A549 (cell line): ENCODE measurements around the gene OSTF1. TPM values are rescaled to one million over a fixed set of nuclear protein-coding genes. Genes with fewer than 3 reads are reported as not detected.

Experiments
- ATAC-seq, 2 experiments: fragments of 200-7000 bp in 1 of 2; fragments of >200 bp in 1 of 2; cut with Nextera tagmentation in 1 of 2; cut with Tn5 transposase in 1 of 2; 3 replicates each; pipeline versions ENCODE4 v1.8.0 to v1.9.1; 2018 to 2020; ENCODE audit warnings: mild to moderate bottlenecking in 1 of 2, moderate library complexity in 1 of 2
- CTCF ChIA-PET: fragments of 300-600 bp; sonication (Branson Sonifier 250); formaldehyde crosslinking; extraction: SDS; loops from one replicate; lab custom pipeline; 2021; ENCODE audit warnings: antibody characterized with exemption, inconsistent platforms; lab: Yijun Ruan, JAX
- POLR2A ChIA-PET: fragments of 350-600 bp; formaldehyde crosslinking; extraction: SDS; loops from one replicate; lab custom pipeline; 2021; ENCODE audit warnings: antibody characterized with exemption, inconsistent platforms; lab: Yijun Ruan, JAX
- DNase-seq, 2 experiments: peaks; one replicate each; pipeline versions ENCODE4 v3.0.0 to v3.0.0-alpha.2; 2011 to 2016; ENCODE audit warnings: low read depth in 1 of 2, low spot score in 1 of 2
- FAIRE-seq: peaks from 2 replicates; lab custom pipeline; 2011; peaks lifted over from hg19 to GRCh38; lab: Jason Lieb, UNC
- H3K27ac ChIP-seq, 2 experiments: fragments of >200 bp; sonication (Bioruptor Twin); formaldehyde crosslinking; 3 replicates each; pipeline ENCODE4 v1.5.1; 2016 to 2017
- H3K4me1 ChIP-seq: fragments of >200 bp; sonication (Bioruptor Twin); formaldehyde crosslinking; 3 replicates; pipeline ENCODE4 v1.6.1; 2016
- H3K4me2 ChIP-seq: fragments of >200 bp; sonication (Bioruptor Twin); formaldehyde crosslinking; 3 replicates; pipeline ENCODE4 v1.6.1; 2016
- H3K4me3 ChIP-seq: fragments of >200 bp; sonication (Bioruptor Twin); formaldehyde crosslinking; 3 replicates; pipeline ENCODE4 v1.5.1; 2016
- H3K9me3 ChIP-seq: fragments of >200 bp; sonication (Bioruptor Twin); formaldehyde crosslinking; 3 replicates; pipeline ENCODE4 v1.6.1; 2016
- CBX8 ChIP-seq: fragments of 200-600 bp; sonication (generic); IDR thresholded peaks from 2 replicates; pipeline ENCODE4 v1.6.1; 2016
- CEBPB ChIP-seq, 2 experiments: fragments of >200 bp in 1 of 2; sonication (Bioruptor Twin) in 1 of 2; formaldehyde crosslinking in 1 of 2; IDR thresholded peaks; 2 replicates each; pipeline ENCODE4 v1.6.1; 2012 to 2016
- CHD2 ChIP-seq: fragments of 150-350 bp; IDR thresholded peaks from 2 replicates; pipeline ENCODE4 v1.6.1; 2014; ENCODE audit warnings: low read length; ENCODE audit not compliant: partially characterized antibody
- EHF ChIP-seq: fragments of 250-450 bp; sonication (Bioruptor Pico); IDR thresholded peaks from 2 replicates; pipeline ENCODE4 v1.5.0; 2020; ENCODE audit warnings: mild to moderate bottlenecking
- EHMT2 ChIP-seq: fragments of 200-600 bp; sonication (generic); IDR thresholded peaks from 2 replicates; pipeline ENCODE4 v1.6.1; 2016; ENCODE audit warnings: antibody characterized with exemption, low read depth, mild to moderate bottlenecking, moderate library complexity
- FOSB ChIP-seq: fragments of 250-450 bp; sonication (Bioruptor Pico); IDR thresholded peaks from 2 replicates; pipeline ENCODE4 v1.5.0; 2020; ENCODE audit warnings: mild to moderate bottlenecking, moderate library complexity
- FOXS1 ChIP-seq: fragments of 250-450 bp; sonication (Bioruptor Pico); IDR thresholded peaks from 2 replicates; pipeline ENCODE4 v1.5.0; 2020; ENCODE audit warnings: mild to moderate bottlenecking, moderate library complexity
- GATA3 ChIP-seq: IDR thresholded peaks from 2 replicates; pipeline ENCODE4 v1.6.1; 2012; ENCODE audit warnings: borderline replicate concordance
- HDAC2 ChIP-seq: fragments of 200-600 bp; sonication (generic); IDR thresholded peaks from 2 replicates; pipeline ENCODE4 v1.6.1; 2016
- HEYL ChIP-seq: fragments of 250-450 bp; sonication (Bioruptor Pico); IDR thresholded peaks from 2 replicates; pipeline ENCODE4 v1.8.0; 2021; ENCODE audit warnings: mild to moderate bottlenecking, moderate library complexity
- HOXB13 ChIP-seq: fragments of 250-450 bp; sonication (Bioruptor Pico); IDR thresholded peaks from 2 replicates; pipeline ENCODE4 v1.5.0; 2020; ENCODE audit warnings: low read depth, mild to moderate bottlenecking, moderate library complexity
- JUN ChIP-seq, 2 experiments: fragments of >200 bp; sonication (Bioruptor Twin); formaldehyde crosslinking; IDR thresholded peaks; 2 replicates in 1 of 2; 3 replicates in 1 of 2; pipeline ENCODE4 v1.6.1; 2016 to 2017
- JUNB ChIP-seq: fragments of >200 bp; sonication (Bioruptor Twin); formaldehyde crosslinking; IDR thresholded peaks from 2 replicates; pipeline ENCODE4 v1.6.1; 2016
- KDM1A ChIP-seq: fragments of 200-600 bp; sonication (generic); IDR thresholded peaks from 2 replicates; pipeline ENCODE4 v1.6.1; 2016; ENCODE audit warnings: low read depth, mild to moderate bottlenecking
- KDM5A ChIP-seq: fragments of 200-600 bp; sonication (generic); IDR thresholded peaks from 2 replicates; pipeline ENCODE4 v1.6.1; 2016; ENCODE audit warnings: antibody characterized with exemption, mild to moderate bottlenecking
- MAFK ChIP-seq: fragments of 450-650 bp; IDR thresholded peaks from 2 replicates; pipeline ENCODE4 v1.6.1; 2014; ENCODE audit not compliant: partially characterized antibody
- MYC ChIP-seq: IDR thresholded peaks from 2 replicates; pipeline ENCODE4 v1.6.1; 2012; ENCODE audit warnings: mild to moderate bottlenecking, inconsistent platforms, low read length, improper control_type of control experiment, borderline replicate concordance
- NFE2L2 ChIP-seq: fragments of 150-350 bp; conservative IDR thresholded peaks from 2 replicates; pipeline ENCODE4 v1.6.1; 2014; ENCODE audit warnings: low read length
- NR3C1 ChIP-seq: fragments of >200 bp; sonication (Bioruptor Twin); formaldehyde crosslinking; IDR thresholded peaks from 3 replicates; pipeline ENCODE4 v1.6.1; 2017
- POLR2A ChIP-seq: IDR thresholded peaks from 2 replicates; pipeline ENCODE4 v1.6.1; 2012; ENCODE audit warnings: mild to moderate bottlenecking, low read length
- RCOR1 ChIP-seq: fragments of 150-350 bp; IDR thresholded peaks from 2 replicates; pipeline ENCODE4 v1.6.1; 2014; ENCODE audit warnings: antibody characterized with exemption, low read length, low read depth
- RFX5 ChIP-seq: fragments of 450-650 bp; IDR thresholded peaks from 2 replicates; pipeline ENCODE4 v1.7.1; 2014; ENCODE audit warnings: antibody characterized with exemption, mild to moderate bottlenecking, moderate library complexity
- RNF2 ChIP-seq: fragments of 200-600 bp; sonication (generic); IDR thresholded peaks from 2 replicates; pipeline ENCODE4 v1.6.1; 2016; ENCODE audit warnings: low read depth, mild to moderate bottlenecking, antibody characterized with exemption, moderate library complexity, borderline replicate concordance
- SMC3 ChIP-seq: fragments of >200 bp; sonication (Bioruptor Twin); formaldehyde crosslinking; IDR thresholded peaks from 3 replicates; pipeline ENCODE4 v1.6.1; 2018; ENCODE audit warnings: inconsistent platforms
- TFCP2L1 ChIP-seq: fragments of 250-450 bp; sonication (Bioruptor Pico); IDR thresholded peaks from 2 replicates; pipeline ENCODE4 v1.5.0; 2021; ENCODE audit warnings: mild to moderate bottlenecking
- USF2 ChIP-seq: fragments of 450-650 bp; IDR thresholded peaks from 2 replicates; pipeline ENCODE4 v1.6.1; 2014; ENCODE audit warnings: antibody characterized with exemption
- ZFP36 ChIP-seq: fragments of 450-650 bp; IDR thresholded peaks from 2 replicates; pipeline ENCODE4 v1.6.1; 2014; ENCODE audit warnings: borderline replicate concordance; ENCODE audit not compliant: partially characterized antibody
- ZSCAN20 ChIP-seq: fragments of 250-450 bp; sonication (Bioruptor Pico); IDR thresholded peaks from 2 replicates; pipeline ENCODE4 v1.8.0; 2022; ENCODE audit warnings: mild to moderate bottlenecking, moderate library complexity
- WGBS: methylation state at CpG from one replicate; pipeline ENCODE4 v1.1.6; 2017; ENCODE audit errors: missing lambda C conversion rate; 5-methylcytosine and 5-hydroxymethylcytosine counted together
- polyA plus RNA-seq, 4 experiments: library from polyadenylated mRNA; depleted of rRNA in 3 of 4; stranded (reverse); fragments of >200 nt; fragmentation: RNase III in 1 of 4; extraction: RNeasy Plus Mini Kit Qiagen cat#74134 plus additional on column Dnase treatment in 1 of 4; gene quantifications; 2 replicates in 3 of 4; 3 replicates in 1 of 4; pipeline ENCODE4 v1.2.3, GENCODE V29; 2011 to 2017
- TF ChIP-seq, protein P1 (sequence below): fragments of 200-600 bp; sonication (generic); IDR thresholded peaks from 2 replicates; pipeline ENCODE4 v1.6.1; 2016; ENCODE audit warnings: antibody characterized with exemption, mild to moderate bottlenecking, moderate library complexity

OSTF1 gene
- polyA plus RNA-seq, 2 of the 4 experiments (the other 2 are of a cell fraction) = 12.7 to 13.3 TPM

- ChIA-PET CTCF (interaction anchor here (0.5 to 1.7 kb wide), 2 partner anchors 138 to 322 kb away, joined by 4 to 5 read pairs; no protein-coding TSS in a partner anchor), POLR2A (no interaction called here)
- no peak overlapping the region for H3K4me2 ChIP-seq
- peaks cover 5% of the 10 kb centered on the region; the same call in 2 of the 3 replicates for H3K4me1 ChIP-seq
- WGBS = 69% methylated on average over 4 of the region's 4 CpGs
- H3K27ac ChIP-seq = no peak overlapping the region
- no peak for ATAC-seq
- FAIRE-seq = no peak
- H3K9me3 ChIP-seq = no peaks in the 10 kb centered on the region
- no peak overlapping the region for H3K4me3 ChIP-seq
- DNase-seq = no peak
- no peak for TF ChIP-seq CEBPB (IDR thresholded peaks at IDR 0.05)
- TF ChIP-seq MYC = no peak
- TF ChIP-seq CBX8 = no peak
- TF ChIP-seq TFCP2L1 (CRISPR knock-in tag) = no peak
- TF ChIP-seq MAFK = no peak
- no peak for TF ChIP-seq RCOR1
- no peak for TF ChIP-seq GATA3
- TF ChIP-seq, protein P1, sequence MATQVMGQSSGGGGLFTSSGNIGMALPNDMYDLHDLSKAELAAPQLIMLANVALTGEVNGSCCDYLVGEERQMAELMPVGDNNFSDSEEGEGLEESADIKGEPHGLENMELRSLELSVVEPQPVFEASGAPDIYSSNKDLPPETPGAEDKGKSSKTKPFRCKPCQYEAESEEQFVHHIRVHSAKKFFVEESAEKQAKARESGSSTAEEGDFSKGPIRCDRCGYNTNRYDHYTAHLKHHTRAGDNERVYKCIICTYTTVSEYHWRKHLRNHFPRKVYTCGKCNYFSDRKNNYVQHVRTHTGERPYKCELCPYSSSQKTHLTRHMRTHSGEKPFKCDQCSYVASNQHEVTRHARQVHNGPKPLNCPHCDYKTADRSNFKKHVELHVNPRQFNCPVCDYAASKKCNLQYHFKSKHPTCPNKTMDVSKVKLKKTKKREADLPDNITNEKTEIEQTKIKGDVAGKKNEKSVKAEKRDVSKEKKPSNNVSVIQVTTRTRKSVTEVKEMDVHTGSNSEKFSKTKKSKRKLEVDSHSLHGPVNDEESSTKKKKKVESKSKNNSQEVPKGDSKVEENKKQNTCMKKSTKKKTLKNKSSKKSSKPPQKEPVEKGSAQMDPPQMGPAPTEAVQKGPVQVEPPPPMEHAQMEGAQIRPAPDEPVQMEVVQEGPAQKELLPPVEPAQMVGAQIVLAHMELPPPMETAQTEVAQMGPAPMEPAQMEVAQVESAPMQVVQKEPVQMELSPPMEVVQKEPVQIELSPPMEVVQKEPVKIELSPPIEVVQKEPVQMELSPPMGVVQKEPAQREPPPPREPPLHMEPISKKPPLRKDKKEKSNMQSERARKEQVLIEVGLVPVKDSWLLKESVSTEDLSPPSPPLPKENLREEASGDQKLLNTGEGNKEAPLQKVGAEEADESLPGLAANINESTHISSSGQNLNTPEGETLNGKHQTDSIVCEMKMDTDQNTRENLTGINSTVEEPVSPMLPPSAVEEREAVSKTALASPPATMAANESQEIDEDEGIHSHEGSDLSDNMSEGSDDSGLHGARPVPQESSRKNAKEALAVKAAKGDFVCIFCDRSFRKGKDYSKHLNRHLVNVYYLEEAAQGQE = no peak
- TF ChIP-seq USF2 = no peak
- no peak for TF ChIP-seq JUNB
- no peak for TF ChIP-seq HDAC2
- TF ChIP-seq EHF (CRISPR knock-in tag) = no peak
- TF ChIP-seq SMC3 = no peak
Observed at GRCh38 chr9:75092766-75093165, 4.5 kb downstream of the OSTF1 start.

GRCh38 chr9:75096796-75097195 is 8.5 kb downstream of the OSTF1 start:
- FAIRE-seq (no peak), DNase-seq (no peak), ATAC-seq (no peak)
- no peak for TF ChIP-seq KDM1A
- ChIA-PET CTCF (interaction anchor here (2.0 kb wide), 1 partner anchor 323 kb away, joined by 9 read pairs; no protein-coding TSS in a partner anchor), POLR2A (no interaction called here)
- no peak overlapping the region for H3K4me3 ChIP-seq
- H3K4me1 ChIP-seq = no peaks in the 10 kb centered on the region
- H3K27ac ChIP-seq = no peak overlapping the region
- H3K9me3 ChIP-seq = no peaks in the 10 kb centered on the region
- 84% methylated on average over 4 of the region's 4 CpGs for WGBS
- H3K4me2 ChIP-seq = no peak overlapping the region

DNA sequence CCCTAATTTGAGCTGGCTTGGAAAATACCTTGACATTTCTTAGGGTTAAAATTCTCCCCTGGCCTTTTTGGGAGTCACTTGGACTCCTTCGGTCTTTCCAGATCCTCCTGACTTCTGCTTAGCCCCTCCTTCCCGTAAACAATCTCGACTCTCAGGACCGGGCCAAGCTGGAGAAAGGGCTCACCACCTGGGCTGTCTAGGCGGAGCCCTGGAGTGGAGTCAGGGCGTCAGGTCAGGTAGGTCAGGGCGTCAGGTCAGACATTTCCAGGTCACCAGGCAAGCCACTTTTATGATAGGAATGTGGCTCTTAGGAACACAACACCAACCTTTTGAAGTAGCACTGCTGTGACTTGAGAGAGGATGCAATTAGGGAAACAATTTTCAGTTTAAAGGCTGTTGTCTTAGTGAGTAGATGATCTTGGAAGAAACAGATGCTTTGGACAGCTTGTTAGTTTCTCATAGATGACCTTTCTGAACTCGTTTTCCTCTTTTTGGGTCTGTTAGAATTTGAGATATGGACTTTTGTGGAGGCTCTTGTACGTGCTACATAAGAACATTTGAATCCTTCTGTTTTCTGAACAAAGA is 12.8 kb downstream of the OSTF1 start:
- H3K4me2 ChIP-seq = no peak overlapping the region

More for the DNA sequence above, 12.8 kb downstream of the OSTF1 start:
- ATAC-seq (no peak), DNase-seq (no peak), FAIRE-seq (no peak)
- no peak overlapping the region for H3K4me3 ChIP-seq
- ChIA-PET POLR2A (interaction anchor here (1.7 kb wide), 1 partner anchor 13 kb away, joined by 6 read pairs; the partner anchor contains the start of genes NMRK1 and OSTF1), CTCF (interaction anchor here (1.1 to 2.4 kb wide), 2 partner anchors 83 to 327 kb away, joined by 3 to 10 read pairs; no protein-coding TSS in a partner anchor)
- WGBS = 82% methylated on average over 9 of the region's 9 CpGs
- H3K9me3 ChIP-seq = no peaks in the 10 kb centered on the region
- no peaks in the 10 kb centered on the region for H3K4me1 ChIP-seq
- no peak overlapping the region for H3K27ac ChIP-seq
- no peak for TF ChIP-seq NR3C1
- TF ChIP-seq HEYL = no peak
- no peak for TF ChIP-seq ZFP36
- no peak for TF ChIP-seq NFE2L2
- no peak for TF ChIP-seq RFX5
- TF ChIP-seq POLR2A = no peak
- no peak for TF ChIP-seq CEBPB (IDR thresholded peaks at IDR 0.05)
- TF ChIP-seq EHMT2 = no peak
- TF ChIP-seq KDM5A = no peak
- TF ChIP-seq HDAC2 = no peak
- TF ChIP-seq FOXS1 = no peak
- TF ChIP-seq JUNB = no peak
- no peak for TF ChIP-seq CHD2
- TF ChIP-seq JUN (IDR thresholded peaks at IDR 0.05) = no peak
- TF ChIP-seq RNF2 = no peak
- TF ChIP-seq FOSB (CRISPR knock-in tag) = no peak
- TF ChIP-seq ZSCAN20 = no peak
- TF ChIP-seq HOXB13 (CRISPR knock-in tag) = no peak
